ENCODE results near the gene SNX1.

Gene SNX1

GRCh38 chr15:64052925-64053491, 42.8 kb upstream of the SNX1 start:
- TF ChIP-seq CTCF (IDR thresholded peaks at IDR 0.05) = no peak

- no peak for TF ChIP-seq CTCF (IDR thresholded peaks at IDR 0.05)
Observed at GRCh38 chr15:64058279-64058678, 37.5 kb upstream of the SNX1 start.

DNA sequence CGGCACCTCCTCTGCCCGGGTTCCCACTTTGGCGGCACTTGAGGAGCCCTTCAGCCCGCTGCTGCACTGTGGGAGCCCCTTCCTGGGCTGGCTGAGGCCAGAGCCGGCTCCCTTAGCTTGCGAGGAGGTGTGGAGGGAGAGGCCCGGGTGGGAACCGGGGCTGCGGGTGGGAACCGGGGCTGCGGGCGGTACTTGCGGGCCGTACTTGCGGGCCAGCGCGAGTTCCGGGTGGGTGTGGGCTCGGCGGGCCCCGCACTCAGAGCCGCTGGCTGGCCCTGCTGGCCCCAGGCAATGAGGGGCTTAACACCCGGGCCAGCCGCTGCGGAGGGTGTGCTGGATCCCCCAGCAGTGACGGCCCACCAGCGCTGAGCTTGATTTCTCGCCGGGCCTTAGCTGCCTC, 35.1 kb upstream of the SNX1 start:
- no peak for TF ChIP-seq CTCF (IDR thresholded peaks at IDR 0.05)

- no peak for TF ChIP-seq CTCF (IDR thresholded peaks at IDR 0.05)
Observed at GRCh38 chr15:64066451-64066850, 29.3 kb upstream of the SNX1 start.

DNA sequence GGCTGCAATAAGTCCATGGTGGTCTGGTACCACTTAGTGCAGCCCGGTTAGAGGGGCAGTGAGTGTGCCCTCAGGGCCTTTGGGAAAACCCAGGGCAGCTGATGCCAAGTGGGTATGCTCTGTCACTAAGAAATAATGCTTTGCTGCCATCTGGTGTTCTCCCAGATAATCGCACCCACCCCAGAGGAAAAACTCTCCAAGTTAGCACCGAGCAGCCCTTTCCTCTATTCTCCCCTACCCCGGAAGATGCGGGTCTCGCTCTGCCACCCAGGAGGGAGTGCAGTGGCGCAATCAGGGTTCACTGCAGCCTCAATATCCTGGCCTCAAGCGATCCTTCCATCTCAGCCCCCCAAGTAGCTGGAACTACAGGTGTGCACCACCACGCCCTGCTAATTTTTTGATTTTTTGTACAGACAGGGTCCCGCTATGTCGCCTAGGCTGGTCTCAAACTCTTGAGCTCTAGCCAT, 28.2 kb upstream of the SNX1 start:
- TF ChIP-seq CTCF (IDR thresholded peaks at IDR 0.05) = peak; percentile 73

DNA sequence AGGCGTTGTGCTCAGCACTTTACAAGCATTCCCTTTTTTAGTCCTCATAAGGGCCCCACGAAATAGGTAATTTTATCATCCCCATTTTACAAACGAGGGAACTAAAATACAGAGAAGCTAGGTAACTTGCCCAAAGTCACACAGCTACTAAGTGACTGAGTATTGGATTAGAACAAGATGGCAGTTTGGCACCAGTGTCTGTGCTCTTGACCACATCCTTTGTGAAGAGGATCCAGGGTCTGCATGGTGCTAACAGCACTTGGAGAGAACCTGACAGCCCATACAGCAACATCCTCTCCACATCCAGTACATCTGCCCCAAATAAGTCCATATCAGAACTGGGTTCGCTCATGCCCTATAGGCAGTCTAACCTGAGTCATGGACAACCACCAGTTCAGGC, 27.6 kb upstream of the SNX1 start:
- TF ChIP-seq CTCF (IDR thresholded peaks at IDR 0.05) = no peak

DNA sequence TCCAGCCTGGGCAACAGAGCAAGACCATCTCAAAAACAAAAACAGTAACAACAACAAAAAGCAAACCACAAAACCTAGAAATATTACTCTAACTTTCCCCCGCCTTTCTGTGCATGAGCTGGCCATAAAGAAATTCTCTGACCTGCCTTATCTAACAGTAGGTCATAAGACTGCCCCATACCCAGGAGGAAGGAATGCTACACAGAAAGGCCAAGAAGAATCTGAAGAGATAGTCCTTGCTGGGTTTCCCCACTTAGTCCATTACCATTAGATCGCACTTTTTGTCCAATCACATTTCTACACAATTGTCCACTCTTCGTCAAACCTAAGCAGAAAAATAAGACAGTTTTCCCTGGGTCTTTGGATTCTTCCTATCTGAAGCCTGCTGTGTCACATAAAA, 25.7 kb upstream of the SNX1 start:
- TF ChIP-seq CTCF (IDR thresholded peaks at IDR 0.05) = no peak

All from LNCAP (cell line).